Upper lobe of left lung (tissue), 4 donors: ENCODE measurements around the gene C2orf76.

ENCODE experiments used
- CTCF ChIP-seq, 6 experiments: fragments of 450-650 bp in 4 of 6; fragments of 200-600 bp in 2 of 6; sonication (generic) in 2 of 6; IDR thresholded peaks; one replicate each; pipeline ENCODE4 v1.5.1; 2016 to 2019; ENCODE audit warnings: antibody characterized with exemption in 6 of 6
- POLR2A ChIP-seq, 4 donors: fragments of 450-650 bp; IDR thresholded peaks; one replicate each; pipeline ENCODE4 v1.5.1; 2016 to 2017; ENCODE audit warnings: antibody characterized with exemption in 4 of 4, mild to moderate bottlenecking in 2 of 4
- POLR2AphosphoS5 ChIP-seq, 2 donors: sonication (generic); formaldehyde crosslinking; IDR thresholded peaks; one replicate each; pipeline ENCODE4 v1.5.1; 2017; ENCODE audit warnings: antibody characterized with exemption in 2 of 2

DNA sequence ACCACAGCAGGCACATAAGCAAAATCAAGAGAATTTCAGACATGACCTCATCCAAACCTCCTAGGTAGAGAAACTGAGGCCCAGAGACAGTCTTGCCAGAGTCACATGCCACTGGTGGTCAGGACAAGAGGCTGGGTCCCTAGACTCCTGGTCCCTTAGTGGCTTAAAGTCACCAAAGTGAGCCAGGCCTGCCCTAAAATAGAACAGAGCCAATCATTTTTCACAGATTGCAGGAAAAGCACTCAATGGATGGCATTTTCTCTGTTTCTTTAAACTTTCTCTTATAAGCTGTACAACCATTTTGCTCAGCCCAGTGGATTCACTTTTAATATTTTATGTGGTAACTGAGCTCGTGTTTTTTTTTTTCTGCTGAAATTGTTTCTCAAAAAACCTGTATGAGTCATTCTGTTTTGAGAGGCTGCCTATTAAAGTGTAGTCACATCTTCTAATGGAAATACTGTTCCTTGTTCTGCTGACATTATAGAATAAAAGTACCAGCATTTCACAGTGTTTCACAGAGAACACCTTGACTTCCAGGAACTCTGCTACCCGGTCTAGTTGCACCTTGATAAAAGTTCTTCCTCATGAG is 113.4 kb downstream of the C2orf76 start:
- TF ChIP-seq POLR2AphosphoS5 (IDR thresholded peaks at IDR 0.05) = no peak
- no peak for TF ChIP-seq CTCF (IDR thresholded peaks at IDR 0.05)
- TF ChIP-seq POLR2A (IDR thresholded peaks at IDR 0.05) = no peak
